ENCODE results near the gene PLP2. TPM values are rescaled to one million over a fixed set of nuclear protein-coding genes. Genes with fewer than 3 reads are reported as not detected.

Gene PLP2
- total and polyA plus RNA-seq, 3 donors from 2014 or later: 19.0 to 61.6 (median 21.4) TPM

DNA sequence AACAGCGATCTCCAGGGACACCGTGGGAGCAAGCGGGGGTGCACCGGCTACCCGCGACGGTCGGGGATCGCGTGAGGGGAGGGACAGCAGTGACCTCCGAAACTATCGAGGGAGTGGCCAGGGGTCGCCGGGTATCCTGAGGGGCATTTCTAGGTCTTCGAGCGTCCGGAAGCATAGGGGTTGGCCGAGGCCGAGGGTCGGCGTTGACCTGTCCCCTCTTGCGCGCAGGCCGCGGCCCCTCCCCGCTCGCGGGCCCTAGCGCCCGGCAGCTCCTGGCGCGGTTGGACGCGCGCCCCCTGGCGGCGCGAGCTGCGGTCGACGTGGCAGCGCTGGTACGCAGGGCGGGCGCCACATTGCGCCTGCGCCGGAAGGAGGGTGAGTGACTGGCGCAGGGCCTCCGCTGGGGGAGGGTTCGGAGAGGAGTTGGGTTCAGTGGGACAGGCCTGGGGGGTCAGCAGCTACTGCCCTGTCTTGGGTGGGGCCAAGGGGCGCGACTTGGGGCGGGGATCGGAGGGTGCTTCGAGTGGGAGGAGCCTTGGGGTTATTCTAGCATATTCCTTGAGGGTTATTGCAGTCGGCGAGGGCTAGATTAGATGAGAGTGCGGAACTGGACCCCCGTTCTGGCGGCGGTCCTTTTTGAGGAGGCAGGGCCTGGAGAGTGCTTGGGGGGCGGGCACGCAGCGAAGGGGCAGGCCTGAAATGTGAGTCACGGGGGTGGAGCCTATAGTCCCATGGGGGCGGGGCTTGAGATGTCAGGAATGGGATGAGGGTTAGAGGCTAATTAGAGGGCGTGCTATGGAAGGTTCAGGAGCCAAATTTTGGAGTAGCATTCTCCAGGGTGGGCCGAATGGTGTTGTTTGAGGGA is 7.9 kb upstream of the PLP2 start:
- TF ChIP-seq, protein P1, sequence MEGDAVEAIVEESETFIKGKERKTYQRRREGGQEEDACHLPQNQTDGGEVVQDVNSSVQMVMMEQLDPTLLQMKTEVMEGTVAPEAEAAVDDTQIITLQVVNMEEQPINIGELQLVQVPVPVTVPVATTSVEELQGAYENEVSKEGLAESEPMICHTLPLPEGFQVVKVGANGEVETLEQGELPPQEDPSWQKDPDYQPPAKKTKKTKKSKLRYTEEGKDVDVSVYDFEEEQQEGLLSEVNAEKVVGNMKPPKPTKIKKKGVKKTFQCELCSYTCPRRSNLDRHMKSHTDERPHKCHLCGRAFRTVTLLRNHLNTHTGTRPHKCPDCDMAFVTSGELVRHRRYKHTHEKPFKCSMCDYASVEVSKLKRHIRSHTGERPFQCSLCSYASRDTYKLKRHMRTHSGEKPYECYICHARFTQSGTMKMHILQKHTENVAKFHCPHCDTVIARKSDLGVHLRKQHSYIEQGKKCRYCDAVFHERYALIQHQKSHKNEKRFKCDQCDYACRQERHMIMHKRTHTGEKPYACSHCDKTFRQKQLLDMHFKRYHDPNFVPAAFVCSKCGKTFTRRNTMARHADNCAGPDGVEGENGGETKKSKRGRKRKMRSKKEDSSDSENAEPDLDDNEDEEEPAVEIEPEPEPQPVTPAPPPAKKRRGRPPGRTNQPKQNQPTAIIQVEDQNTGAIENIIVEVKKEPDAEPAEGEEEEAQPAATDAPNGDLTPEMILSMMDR (IDR thresholded peaks at IDR 0.05): peak; percentile 67 to 92 (median 88)
- no peak for TF ChIP-seq POLR2A (IDR thresholded peaks at IDR 0.05)
- intact Hi-C loops (cut with DNase I; ENCODE audit: low total_unique reads): no loop called here
- H3K9me3 ChIP-seq: no peaks in the 10 kb centered on the region
- H3K4me1 ChIP-seq: no peaks in the 10 kb centered on the region
- peak; percentile 88 for DNase-seq
- H3K4me3 ChIP-seq: peak overlapping the region; percentile 15 to 36
- no peaks in the 10 kb centered on the region for H3K36me3 ChIP-seq (ENCODE audit: low read depth, missing control alignments)
- no peaks in the 10 kb centered on the region for H3K27me3 ChIP-seq
- peak overlapping the region; percentile 74 to 87 for H3K27ac ChIP-seq
- 5 to 6% methylated on average over 4 to 14 of the region's 69 CpGs for WGBS, 2 donors

DNA sequence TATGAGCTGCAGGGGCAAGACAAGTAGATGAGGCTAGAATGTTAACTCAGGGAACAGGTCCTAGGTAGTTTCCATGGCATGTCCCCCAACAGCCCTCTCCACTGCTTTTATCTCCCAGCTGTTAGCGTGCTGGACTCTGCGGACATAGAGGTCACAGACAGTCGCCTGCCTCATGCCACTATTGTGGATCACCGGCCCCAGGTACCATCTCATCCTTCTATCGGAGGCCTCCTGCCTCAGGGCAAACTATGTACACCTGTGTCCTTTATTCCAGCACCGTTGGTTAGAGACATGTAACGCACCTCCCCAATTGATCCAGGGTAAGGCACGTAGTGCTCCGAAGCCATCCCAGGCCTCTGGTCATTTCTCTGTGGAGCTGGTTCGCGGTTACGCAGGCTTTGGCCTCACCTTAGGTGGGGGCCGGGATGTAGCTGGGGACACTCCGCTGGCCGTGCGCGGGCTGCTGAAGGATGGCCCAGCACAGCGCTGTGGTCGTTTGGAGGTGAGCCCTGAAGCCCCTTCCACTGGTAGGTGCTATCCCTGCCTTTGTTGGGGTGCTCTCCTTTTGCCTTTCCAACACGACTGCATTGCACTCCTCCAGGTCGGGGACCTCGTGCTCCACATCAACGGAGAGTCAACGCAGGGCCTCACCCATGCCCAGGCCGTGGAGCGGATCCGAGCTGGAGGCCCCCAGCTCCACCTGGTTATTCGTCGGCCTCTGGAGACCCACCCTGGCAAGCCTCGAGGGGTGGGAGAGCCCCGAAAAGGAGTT is 6.9 kb upstream of the PLP2 start:
- Histone ChIP-seq H3K4me3 (no peak overlapping the region), H3K27ac (peak overlapping the region in 1 of 2 donors; percentile 87), H3K27me3 (no peaks in the 10 kb centered on the region), H3K9me3 (no peaks in the 10 kb centered on the region), H3K4me1 (no peaks in the 10 kb centered on the region), H3K36me3 (ENCODE audit: low read depth, missing control alignments) (no peaks in the 10 kb centered on the region)
- no peak for TF ChIP-seq POLR2A (IDR thresholded peaks at IDR 0.05)
- TF ChIP-seq, protein P1 (IDR thresholded peaks at IDR 0.05): no peak
- WGBS, 2 donors: 67 to 90% methylated on average over 2 to 20 of the region's 31 CpGs
- no peak for DNase-seq
- intact Hi-C loops (cut with DNase I; ENCODE audit: low total_unique reads): no loop called here

DNA sequence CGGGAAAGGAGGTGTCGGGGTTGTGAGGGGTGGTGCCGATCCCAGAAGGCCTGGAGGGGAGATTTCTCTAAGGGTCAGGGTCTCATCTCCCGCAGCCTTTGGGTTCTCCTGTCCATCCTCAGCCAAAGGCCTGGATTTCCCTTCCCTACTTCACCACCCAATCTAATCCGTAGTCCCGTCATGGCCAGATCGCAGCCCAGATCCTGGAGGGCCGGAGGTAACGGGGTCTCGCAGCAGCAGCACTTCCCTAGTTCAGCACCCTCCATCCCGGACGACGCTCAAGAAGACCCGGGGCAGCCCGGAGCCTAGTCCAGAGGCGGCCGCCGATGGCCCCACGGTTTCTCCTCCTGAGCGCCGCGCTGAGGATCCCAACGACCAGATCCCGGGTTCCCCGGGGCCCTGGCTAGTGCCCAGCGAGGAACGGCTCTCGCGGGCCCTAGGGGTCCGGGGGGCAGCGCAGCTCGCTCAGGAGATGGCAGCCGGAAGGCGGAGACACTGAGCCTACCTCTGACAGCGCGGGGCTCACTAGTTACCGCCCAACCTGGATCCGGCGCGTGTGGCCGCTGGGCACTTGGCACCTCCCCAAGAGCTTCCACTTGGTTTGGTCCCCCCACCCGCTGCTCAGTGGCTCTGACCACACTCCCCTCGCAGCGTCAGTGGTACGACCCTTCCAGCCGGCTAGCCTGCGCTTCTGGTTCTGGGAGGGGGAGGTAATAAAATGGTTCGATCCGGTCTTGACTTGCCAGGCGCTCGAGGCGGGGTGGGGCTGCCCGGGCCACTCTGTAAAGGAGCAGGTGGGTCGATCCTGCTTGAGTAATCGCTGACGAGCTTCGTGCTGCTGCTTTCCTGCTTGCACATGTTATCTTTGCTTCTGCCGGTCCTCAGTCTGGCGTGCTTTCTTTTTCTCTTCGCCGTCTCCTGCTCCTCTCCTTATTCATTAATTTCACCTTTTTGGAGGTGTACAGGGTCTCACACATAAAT is 5.5 kb upstream of the PLP2 start:
- 18 to 20% methylated on average over 11 to 54 of the region's 61 CpGs for WGBS, 2 donors
- no peaks in the 10 kb centered on the region for H3K4me1 ChIP-seq
- H3K4me3 ChIP-seq: peak overlapping the region in 1 of 2 donors; percentile 18
- H3K27me3 ChIP-seq: no peaks in the 10 kb centered on the region
- intact Hi-C loops (cut with DNase I; ENCODE audit: low total_unique reads): no loop called here
- peak overlapping the region; percentile 70 to 79 for H3K27ac ChIP-seq
- TF ChIP-seq, protein P1 (IDR thresholded peaks at IDR 0.05): no peak
- TF ChIP-seq POLR2A (IDR thresholded peaks at IDR 0.05): no peak
- H3K9me3 ChIP-seq: no peaks in the 10 kb centered on the region
- no peaks in the 10 kb centered on the region for H3K36me3 ChIP-seq (ENCODE audit: low read depth, missing control alignments)
- DNase-seq: peak; percentile 75

DNA sequence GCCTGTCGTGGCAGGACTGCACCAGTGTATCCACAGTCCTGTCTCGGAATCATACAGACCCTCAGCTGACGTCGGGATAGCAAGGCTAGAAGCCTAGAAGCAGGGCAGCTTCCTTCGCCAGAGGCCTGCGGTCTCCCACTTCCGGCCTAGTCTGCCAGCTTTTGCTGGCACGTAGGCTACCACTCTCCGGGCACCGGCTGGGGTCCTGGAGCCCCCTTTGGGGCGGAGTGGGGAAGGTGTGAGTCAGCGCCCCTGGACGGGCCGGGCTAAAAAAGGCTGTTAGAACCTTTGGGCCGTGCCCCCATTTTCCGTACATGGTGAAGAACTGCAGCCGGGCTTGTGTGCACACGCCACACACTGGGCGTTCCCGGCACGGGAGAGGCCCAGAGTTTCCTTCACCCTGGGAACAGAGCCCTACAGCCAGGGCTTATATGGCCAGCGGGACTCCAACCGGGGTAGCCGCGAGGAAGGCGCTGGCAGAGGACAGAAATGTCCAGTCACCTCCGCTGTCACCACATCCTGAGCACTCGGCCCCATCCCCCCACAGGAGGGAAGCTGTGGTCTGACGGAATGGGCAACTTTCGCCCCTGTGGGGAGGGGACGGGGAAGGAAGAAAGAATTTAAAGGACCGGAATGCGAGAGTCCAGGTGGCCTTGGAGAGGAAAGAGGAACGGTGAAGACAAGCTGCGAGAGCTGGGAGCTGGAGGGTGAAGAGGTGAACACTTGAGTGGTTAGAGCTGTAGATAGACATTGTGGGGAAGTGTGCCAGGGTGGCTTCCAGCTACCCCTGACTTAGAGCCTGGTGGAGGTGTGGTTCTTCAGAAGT is 4.6 kb upstream of the PLP2 start:
- TF ChIP-seq, protein P1 (IDR thresholded peaks at IDR 0.05): no peak
- no peak for TF ChIP-seq POLR2A (IDR thresholded peaks at IDR 0.05)
- peak; percentile 38 for DNase-seq
- Histone ChIP-seq H3K27ac (peak overlapping the region; percentile 70 to 79), H3K4me3 (peak overlapping the region in 1 of 2 donors; percentile 18), H3K27me3 (no peaks in the 10 kb centered on the region), H3K36me3 (ENCODE audit: low read depth, missing control alignments) (no peaks in the 10 kb centered on the region), H3K4me1 (no peaks in the 10 kb centered on the region), H3K9me3 (no peaks in the 10 kb centered on the region)
- intact Hi-C loops (cut with DNase I; ENCODE audit: low total_unique reads): no loop called here
- 11 to 15% methylated on average over 8 to 32 of the region's 35 CpGs for WGBS, 2 donors
